ENCODE data around the gene OR1L8. TPM values are rescaled to one million over a fixed set of nuclear protein-coding genes. Genes with fewer than 3 reads are reported as not detected.

The OR1L8 gene
- polyA plus RNA-seq, 2 of the 4 experiments (the other 2 are of a cell fraction): 0.05 TPM; not detected in 1

DNA sequence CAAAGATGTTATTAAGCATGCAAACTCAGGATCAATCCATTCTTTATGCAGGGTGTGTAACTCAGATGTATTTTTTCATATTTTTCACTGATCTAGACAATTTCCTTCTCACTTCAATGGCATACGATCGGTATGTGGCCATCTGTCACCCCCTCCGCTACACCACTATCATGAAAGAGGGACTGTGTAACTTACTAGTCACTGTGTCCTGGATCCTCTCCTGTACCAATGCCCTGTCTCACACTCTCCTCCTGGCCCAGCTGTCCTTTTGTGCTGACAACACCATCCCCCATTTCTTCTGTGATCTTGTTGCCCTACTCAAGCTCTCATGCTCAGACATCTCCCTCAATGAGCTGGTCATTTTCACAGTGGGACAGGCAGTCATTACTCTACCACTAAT is 63.8 kb downstream of the OR1L8 start:
- ATAC-seq (no peak), FAIRE-seq (no peak), DNase-seq (ENCODE audit: low read depth in 1 of 2, low spot score in 1 of 2) (no peak)
- ChIA-PET CTCF (interaction anchor here (0.7 to 1.5 kb wide), 2 partner anchors 10 to 21 kb away, joined by 3 read pairs; no protein-coding TSS in a partner anchor), POLR2A (no interaction called here)
- H3K4me1 ChIP-seq: no peaks in the 10 kb centered on the region
- TF ChIP-seq NPAS2 (CRISPR knock-in tag; IDR thresholded peaks at IDR 0.05; ENCODE audit: borderline replicate concordance): no peak
- H3K4me2 ChIP-seq: no peak overlapping the region
- WGBS (ENCODE audit: missing lambda C conversion rate): 75% methylated on average over 3 of the region's 3 CpGs
- no peak overlapping the region for H3K27ac ChIP-seq
- no peaks in the 10 kb centered on the region for H3K9me3 ChIP-seq
- H3K4me3 ChIP-seq: no peak overlapping the region

GRCh38 chr9:122518841-122519240 is 64.3 kb downstream of the OR1L8 start, which contains the start of gene OR1J4:
Gene OR1J4, plus strand, starts transcription at chr9:122519141. Its CDS starts 0 bp downstream, at chr9:122519141.
- WGBS (ENCODE audit: missing lambda C conversion rate): 58% methylated on average over 4 of the region's 4 CpGs
- H3K4me3 ChIP-seq: no peak within 1 kb of the TSS
- H3K4me1 ChIP-seq: no peaks in the 10 kb centered on the region
- no peak for DNase-seq (ENCODE audit: low read depth in 1 of 2, low spot score in 1 of 2)
- ChIA-PET CTCF (no interaction called here), POLR2A (no interaction called here)
- no peaks in the 10 kb centered on the region for H3K9me3 ChIP-seq
- FAIRE-seq: no peak
- H3K27ac ChIP-seq: no peak within 1 kb of the TSS
- H3K4me2 ChIP-seq: no peak within 1 kb of the TSS
- TF ChIP-seq REST (IDR thresholded peaks at IDR 0.05): no peak
- no peak for TF ChIP-seq CTCF (IDR thresholded peaks at IDR 0.05)
- TF ChIP-seq NPAS2 (CRISPR knock-in tag; IDR thresholded peaks at IDR 0.05; ENCODE audit: borderline replicate concordance): no peak
- TF ChIP-seq RNF2 (IDR thresholded peaks at IDR 0.05; ENCODE audit: borderline replicate concordance, low read depth): no peak
- no peak for TF ChIP-seq HOXB5 (CRISPR knock-in tag; IDR thresholded peaks at IDR 0.05)
- no peak for TF ChIP-seq RFX5 (IDR thresholded peaks at IDR 0.05)
- no peak for TF ChIP-seq SREBF2 (IDR thresholded peaks at IDR 0.05)
- TF ChIP-seq POLR2A (IDR thresholded peaks at IDR 0.05; ENCODE audit: low read length): no peak
- no peak for TF ChIP-seq PHF8 (IDR thresholded peaks at IDR 0.05; ENCODE audit: borderline replicate concordance, low read depth)
- TF ChIP-seq, protein P1, sequence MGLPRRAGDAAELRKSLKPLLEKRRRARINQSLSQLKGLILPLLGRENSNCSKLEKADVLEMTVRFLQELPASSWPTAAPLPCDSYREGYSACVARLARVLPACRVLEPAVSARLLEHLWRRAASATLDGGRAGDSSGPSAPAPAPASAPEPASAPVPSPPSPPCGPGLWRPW (IDR thresholded peaks at IDR 0.05): no peak
- no peak for TF ChIP-seq MAZ (IDR thresholded peaks at IDR 0.05; ENCODE audit: borderline replicate concordance, low read depth, low read length)
- TF ChIP-seq HEYL (CRISPR knock-in tag; IDR thresholded peaks at IDR 0.05): no peak
- TF ChIP-seq CBX2 (IDR thresholded peaks at IDR 0.05; ENCODE audit: borderline replicate concordance, low read depth): no peak
- no peak for TF ChIP-seq CBX8 (IDR thresholded peaks at IDR 0.05)
- no peak for TF ChIP-seq TP53 (CRISPR knock-in tag; IDR thresholded peaks at IDR 0.05)
- TF ChIP-seq ZC3H11A (IDR thresholded peaks at IDR 0.05): no peak
- TF ChIP-seq HOXA7 (CRISPR knock-in tag; IDR thresholded peaks at IDR 0.05): no peak
- no peak for ATAC-seq

DNA sequence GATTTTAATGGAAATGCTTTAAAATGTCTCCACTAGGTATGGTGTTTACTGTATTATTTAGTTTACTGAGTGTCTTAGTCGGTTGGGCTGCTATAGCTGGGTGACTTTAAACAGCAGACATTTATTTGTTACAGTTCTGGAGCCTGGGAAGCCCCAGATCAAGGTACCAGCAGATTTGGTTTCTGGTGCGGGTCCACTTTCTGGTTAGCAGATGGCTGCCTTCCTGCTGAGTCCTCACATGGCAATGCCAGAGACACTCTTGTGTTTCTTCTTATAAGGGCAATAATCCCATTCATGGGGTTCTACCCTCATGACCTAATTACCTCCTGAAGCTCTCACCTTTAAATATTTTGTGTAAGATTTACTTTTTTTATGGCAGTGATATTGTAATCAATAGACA is 65.0 kb downstream of the OR1L8 start:
- no peaks in the 10 kb centered on the region for H3K4me1 ChIP-seq
- H3K4me2 ChIP-seq: no peak overlapping the region
- TF ChIP-seq GATA3 (IDR thresholded peaks at IDR 0.05; ENCODE audit: borderline replicate concordance): no peak
- no peak for TF ChIP-seq REST (IDR thresholded peaks at IDR 0.05)
- 5% methylated on average over 2 of the region's 2 CpGs for WGBS (ENCODE audit: missing lambda C conversion rate)
- H3K4me3 ChIP-seq: no peak overlapping the region
- H3K27ac ChIP-seq: no peak overlapping the region
- DNase-seq (ENCODE audit: low read depth in 1 of 2, low spot score in 1 of 2) (no peak), FAIRE-seq (no peak), ATAC-seq (no peak)
- H3K9me3 ChIP-seq: no peaks in the 10 kb centered on the region
- POLR2A ChIA-PET: no interaction called here
- CTCF ChIA-PET: no interaction called here
